K562 (cell line): ENCODE measurements around the gene ORMDL1. TPM values are rescaled to one million over a fixed set of nuclear protein-coding genes. Genes with fewer than 3 reads are reported as not detected.

Experiments used
- ATAC-seq: fragments of 200-7000 bp; cut with Tn5 transposase; 3 replicates; pipeline ENCODE4 v1.9.1; 2020; ENCODE audit warnings: moderate library complexity
- BruUV-seq: library from RNA; stranded (reverse); fragments of 400-500 nt; replicated peaks from 2 replicates; lab custom pipeline; 2021; lab: Mats Ljungman, UMichigan
- CTCF ChIA-PET: fragments of 300-600 bp; formaldehyde crosslinking; extraction: SDS; loops from one replicate; lab custom pipeline; 2021; ENCODE audit warnings: low intra/inter-chr PET ratio; lab: Yijun Ruan, JAX
- POLR2A ChIA-PET: fragments of 300-600, 350-650 bp; sonication (Branson Sonifier 250); formaldehyde crosslinking; extraction: SDS; loops from one replicate; lab custom pipeline; 2021; ENCODE audit warnings: antibody characterized with exemption, inconsistent platforms; lab: Yijun Ruan, JAX
- DNase-seq, 4 experiments: peaks; one replicate each; pipeline versions ENCODE4 v3.0.0 to v3.0.0-alpha.2; 2011 to 2018; ENCODE audit warnings: low spot score in 3 of 4, mixed read lengths in 3 of 4; ENCODE audit errors: extremely low read depth in 1 of 4
- FAIRE-seq: peaks from 2 replicates; lab custom pipeline; 2011; peaks lifted over from hg19 to GRCh38; lab: Jason Lieb, UNC
- H2AFZ ChIP-seq: 2 replicates; pipeline ENCODE4 v1.6.0; 2011; ENCODE audit warnings: low read depth, low read length, control low read depth, inconsistent platforms
- H3K27ac ChIP-seq: fragments of 200-600 bp; 3 replicates; pipeline ENCODE4 v1.8.0; 2011; ENCODE audit warnings: low read depth, mild to moderate bottlenecking, control low read depth, inconsistent platforms, low read length, moderate library complexity, mixed read lengths; ENCODE audit errors: extremely low read depth
- H3K27me3 ChIP-seq, 2 experiments: fragments of 300-600 bp in 1 of 2; 2 replicates in 1 of 2; 3 replicates in 1 of 2; pipeline versions ENCODE4 v1.6.0 to v1.8.0; 2011; ENCODE audit warnings: inconsistent platforms in 2 of 2, low read length in 2 of 2, mild to moderate bottlenecking in 1 of 2, mixed read lengths in 1 of 2, moderate library complexity in 1 of 2; ENCODE audit not compliant: control insufficient read depth in 2 of 2, insufficient read depth in 2 of 2
- H3K36me3 ChIP-seq: fragments of 300-600 bp; 3 replicates; pipeline ENCODE4 v1.8.0; 2011; ENCODE audit warnings: mild to moderate bottlenecking, low read length, inconsistent platforms; ENCODE audit not compliant: control insufficient read depth, insufficient read depth
- H3K4me1 ChIP-seq, 2 experiments: fragments of 200-600 bp in 1 of 2; replicated peaks in 1 of 2; 2 replicates in 1 of 2; 3 replicates in 1 of 2; pipeline versions ENCODE4 v1.5.1 to v1.8.0; 2011; ENCODE audit warnings: inconsistent platforms in 2 of 2, low read length in 2 of 2, mild to moderate bottlenecking in 1 of 2, mixed read lengths in 1 of 2, moderate library complexity in 1 of 2; ENCODE audit not compliant: control insufficient read depth in 2 of 2, insufficient read depth in 2 of 2
- H3K4me2 ChIP-seq: 2 replicates; pipeline ENCODE4 v1.6.1; 2011; ENCODE audit warnings: low read length, control low read depth, inconsistent platforms, mixed read lengths; ENCODE audit not compliant: insufficient read depth
- H3K4me3 ChIP-seq: fragments of 200-600 bp; sonication (generic), shearing (Covaris generic); 2 replicates; pipeline ENCODE4 v1.5.1; 2016; ENCODE audit warnings: control low read depth, inconsistent platforms
- H3K79me2 ChIP-seq: fragments of 200-600 bp; 3 replicates; pipeline ENCODE4 v1.8.0; 2011; ENCODE audit warnings: low read length, inconsistent platforms; ENCODE audit not compliant: control insufficient read depth, insufficient read depth
- H3K9ac ChIP-seq, 2 experiments: 2 replicates each; pipeline versions ENCODE4 v1.6.0 to v1.6.1; 2011; ENCODE audit warnings: low read depth in 2 of 2, low read length in 2 of 2, control low read depth in 1 of 2, inconsistent platforms in 1 of 2, mild to moderate bottlenecking in 1 of 2, mixed read lengths in 1 of 2; ENCODE audit not compliant: insufficient read depth in 1 of 2
- H3K9me1 ChIP-seq: one replicate; pipeline ENCODE4 v1.6.0; 2011; ENCODE audit warnings: inconsistent platforms, mild to moderate bottlenecking, low read length, moderate library complexity; ENCODE audit not compliant: control insufficient read depth, insufficient read depth
- H3K9me3 ChIP-seq: replicated peaks from 2 replicates; pipeline ENCODE4 v1.5.1; 2011; ENCODE audit warnings: low read depth, low read length, inconsistent platforms; ENCODE audit not compliant: control insufficient read depth, insufficient read depth
- H4K20me1 ChIP-seq: replicated peaks from 2 replicates; pipeline ENCODE4 v1.6.1; 2011; ENCODE audit warnings: low read length, inconsistent platforms, mixed read lengths; ENCODE audit not compliant: control insufficient read depth, insufficient read depth
- ATF1 ChIP-seq, 2 experiments: fragments of 450-650 bp in 1 of 2; IDR thresholded peaks; 2 replicates each; pipeline ENCODE4 v1.6.1; 2016; ENCODE audit warnings: missing compliant biosample characterization in 1 of 2, missing genetic modification characterization in 1 of 2
- ILF3 ChIP-seq: fragments of 450-650 bp; IDR thresholded peaks from 2 replicates; pipeline ENCODE4 v1.6.1; 2018; ENCODE audit warnings: antibody characterized with exemption, mild to moderate bottlenecking, moderate library complexity, borderline replicate concordance
- MTF1 ChIP-seq: fragments of 250-450 bp; sonication (Bioruptor Pico); IDR thresholded peaks from 2 replicates; pipeline ENCODE4 v1.9.0; 2021; ENCODE audit warnings: moderate library complexity, mild to moderate bottlenecking, inconsistent platforms, borderline replicate concordance
- YBX1 ChIP-seq: fragments of 450-650 bp; IDR thresholded peaks from 2 replicates; pipeline ENCODE4 v1.7.1; 2016; ENCODE audit warnings: mild to moderate bottlenecking
- ZBTB1 ChIP-seq: sonication (generic); formaldehyde crosslinking; IDR thresholded peaks from 2 replicates; pipeline ENCODE4 v1.8.1; 2023; ENCODE audit warnings: missing genetic modification reagents, low read depth, mild to moderate bottlenecking, borderline replicate concordance
- WGBS: fragments of 100-300 bp; shearing (Covaris generic); methylation state at CpG from one replicate; pipeline ENCODE4 v1.1.6; 2016; ENCODE audit warnings: low coverage, mixed read lengths; ENCODE audit not compliant: insufficient coverage; ENCODE audit errors: missing lambda C conversion rate; 5-methylcytosine and 5-hydroxymethylcytosine counted together
- in situ Hi-C: fragments of 300-500 bp; cut with MboI; formaldehyde crosslinking; loops from 4 replicates; pipeline ENCODE4 v1.15.0; 2018; ENCODE audit warnings: inconsistent platforms, mixed read lengths
- intact Hi-C: fragments of 100-400 bp; cut with micrococcal nuclease; formaldehyde crosslinking; loops from 2 replicates; pipeline ENCODE4 v1.14.2; 2022
- polyA plus RNA-seq, 8 experiments: library from polyadenylated mRNA; depleted of rRNA in 4 of 8; stranded (reverse) in 5 of 8; unstranded in 3 of 8; fragments of >200 nt; fragmentation: Nextera tagmentation in 2 of 8; fragmentation: Illumina TruSeq in 1 of 8; extraction: Ambion mirVana in 2 of 8; extraction: Trizol in 1 of 8; gene quantifications; 2 replicates each; pipeline versions ENCODE4 v1.2.1 to v1.2.3, GENCODE V29; 2011 to 2014; ENCODE audit warnings: inconsistent platforms in 1 of 8, missing spikeins in 1 of 8
- total RNA-seq, 7 experiments: library from RNA; depleted of rRNA in 6 of 7; stranded (reverse); fragments of >200 nt in 6 of 7; fragmentation: Illumina TruSeq in 2 of 7; extraction: Trizol in 2 of 7; gene quantifications; 2 replicates each; pipeline versions ENCODE4 v1.2.1 to v1.2.3, GENCODE V29; 2011 to 2021; ENCODE audit warnings: low replicate concordance in 1 of 7
- TF ChIP-seq, protein P1 (sequence below): fragments of 250-450 bp; sonication (Bioruptor Pico); IDR thresholded peaks from 2 replicates; pipeline ENCODE4 v1.6.1; 2021; ENCODE audit warnings: mild to moderate bottlenecking
- TF ChIP-seq, protein P2 (sequence below): fragments of 250-450 bp; sonication (Bioruptor Pico); IDR thresholded peaks from 2 replicates; pipeline ENCODE4 v1.4.0; 2020; ENCODE audit warnings: mild to moderate bottlenecking

Gene ORMDL1
- total and polyA plus RNA-seq, 9 of the 15 experiments (the other 6 are each of a cell fraction or from before 2014, with no cell fraction given): 35.1 to 74.2 (median 50.0) TPM

DNA sequence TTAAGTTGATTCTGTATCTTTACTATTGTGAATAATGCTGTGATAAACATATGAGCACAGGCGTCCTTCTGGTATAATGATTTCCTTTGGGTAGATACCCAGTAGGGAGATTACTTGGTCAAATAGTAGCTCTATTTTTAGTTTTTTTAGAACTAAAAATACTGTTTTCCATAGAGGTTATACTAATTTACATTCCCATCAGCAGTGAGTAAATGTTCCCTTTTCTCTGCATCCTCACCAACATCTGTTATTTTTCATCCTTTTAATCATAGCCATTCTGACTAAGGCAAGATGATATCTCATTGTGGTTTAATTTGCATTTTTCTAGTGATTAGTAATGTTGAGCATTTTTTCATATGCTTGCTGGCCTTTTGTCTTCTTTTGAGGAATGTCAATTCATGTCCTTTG is 35.2 kb upstream of the ORMDL1 start:
- H2AFZ ChIP-seq: no peak overlapping the region
- ChIA-PET CTCF (no interaction called here), POLR2A (no interaction called here)
- ATAC-seq (no peak), DNase-seq (no peak), FAIRE-seq (no peak)
- in situ Hi-C loops: no loop called here
- H3K4me2 ChIP-seq: no peak overlapping the region
- H3K9me1 ChIP-seq: no peaks in the 10 kb centered on the region
- no peaks in the 10 kb centered on the region for H3K4me1 ChIP-seq
- no peaks in the 10 kb centered on the region for H3K9me3 ChIP-seq
- TF ChIP-seq ZBTB1 (CRISPR knock-in tag) (no peak), ILF3 (no peak), MTF1 (CRISPR knock-in tag) (no peak), YBX1 (no peak), ATF1 (CRISPR knock-in tag; IDR thresholded peaks at IDR 0.05) (no peak), ATF1 (tag; IDR thresholded peaks at IDR 0.05) (no peak)
- TF ChIP-seq, protein P1, sequence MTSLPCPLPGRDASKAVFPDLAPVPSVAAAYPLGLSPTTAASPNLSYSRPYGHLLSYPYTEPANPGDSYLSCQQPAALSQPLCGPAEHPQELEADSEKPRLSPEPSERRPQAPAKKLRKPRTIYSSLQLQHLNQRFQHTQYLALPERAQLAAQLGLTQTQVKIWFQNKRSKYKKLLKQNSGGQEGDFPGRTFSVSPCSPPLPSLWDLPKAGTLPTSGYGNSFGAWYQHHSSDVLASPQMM (CRISPR knock-in tag): no peak
- TF ChIP-seq, protein P2, sequence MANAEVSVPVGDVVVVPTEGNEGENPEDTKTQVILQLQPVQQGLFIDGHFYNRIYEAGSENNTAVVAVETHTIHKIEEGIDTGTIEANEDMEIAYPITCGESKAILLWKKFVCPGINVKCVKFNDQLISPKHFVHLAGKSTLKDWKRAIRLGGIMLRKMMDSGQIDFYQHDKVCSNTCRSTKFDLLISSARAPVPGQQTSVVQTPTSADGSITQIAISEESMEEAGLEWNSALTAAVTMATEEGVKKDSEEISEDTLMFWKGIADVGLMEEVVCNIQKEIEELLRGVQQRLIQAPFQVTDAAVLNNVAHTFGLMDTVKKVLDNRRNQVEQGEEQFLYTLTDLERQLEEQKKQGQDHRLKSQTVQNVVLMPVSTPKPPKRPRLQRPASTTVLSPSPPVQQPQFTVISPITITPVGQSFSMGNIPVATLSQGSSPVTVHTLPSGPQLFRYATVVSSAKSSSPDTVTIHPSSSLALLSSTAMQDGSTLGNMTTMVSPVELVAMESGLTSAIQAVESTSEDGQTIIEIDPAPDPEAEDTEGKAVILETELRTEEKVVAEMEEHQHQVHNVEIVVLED (CRISPR knock-in tag): no peak
- BruUV-seq: no TSS peak
- no peaks in the 10 kb centered on the region for H3K79me2 ChIP-seq
- H3K27me3 ChIP-seq: no peaks in the 10 kb centered on the region
- no peak overlapping the region for H3K4me3 ChIP-seq
- H3K9ac ChIP-seq: no peak overlapping the region
- H3K36me3 ChIP-seq: peaks cover 32% of the 10 kb centered on the region; the same call in 1 of the 3 replicates
- intact Hi-C loops: no loop called here
- 78% methylated on average over 1 of the region's 1 CpG for WGBS
- H4K20me1 ChIP-seq: no peaks in the 10 kb centered on the region
- H3K27ac ChIP-seq: no peak overlapping the region
